ENCODE data around the gene USP26.
"Not testable (repeated sequence)": the region's sequence is repeated elsewhere in the genome, so short reads cannot be mapped to it uniquely, and the experiment has no call there.

Gene USP26

DNA sequence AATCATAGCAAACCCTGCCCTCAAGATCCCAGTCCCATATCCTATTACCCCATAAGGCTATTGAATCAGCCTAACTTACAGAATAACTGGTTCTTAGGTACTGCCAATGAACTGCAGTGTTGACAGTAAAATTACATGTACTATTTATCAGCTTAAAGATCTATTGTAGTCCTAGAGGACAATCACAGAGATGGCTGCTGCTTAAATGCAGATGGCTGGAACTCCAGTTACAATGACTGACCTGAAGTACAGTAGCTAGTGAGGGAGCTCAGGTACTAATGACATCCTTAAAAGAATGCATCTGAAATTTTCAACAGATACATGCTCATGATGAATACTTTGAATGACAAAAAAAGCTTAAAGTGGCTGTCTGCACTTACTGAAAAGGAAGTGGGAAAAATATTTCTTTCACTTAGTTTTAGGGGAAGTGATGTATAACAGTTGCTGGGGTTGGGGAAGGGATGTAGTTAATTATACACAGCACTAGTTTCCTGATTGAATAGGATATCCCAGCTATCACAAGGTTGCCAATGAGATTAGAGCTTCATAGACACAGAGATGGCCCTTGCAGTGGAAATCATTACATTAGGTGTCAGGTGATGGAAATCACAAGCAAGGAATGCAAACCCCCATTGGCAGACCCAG, 42.0 kb downstream of the USP26 start:
- no peak for DNase-seq (ENCODE audit: extremely low read depth, low read depth)
- TF ChIP-seq, protein P1, sequence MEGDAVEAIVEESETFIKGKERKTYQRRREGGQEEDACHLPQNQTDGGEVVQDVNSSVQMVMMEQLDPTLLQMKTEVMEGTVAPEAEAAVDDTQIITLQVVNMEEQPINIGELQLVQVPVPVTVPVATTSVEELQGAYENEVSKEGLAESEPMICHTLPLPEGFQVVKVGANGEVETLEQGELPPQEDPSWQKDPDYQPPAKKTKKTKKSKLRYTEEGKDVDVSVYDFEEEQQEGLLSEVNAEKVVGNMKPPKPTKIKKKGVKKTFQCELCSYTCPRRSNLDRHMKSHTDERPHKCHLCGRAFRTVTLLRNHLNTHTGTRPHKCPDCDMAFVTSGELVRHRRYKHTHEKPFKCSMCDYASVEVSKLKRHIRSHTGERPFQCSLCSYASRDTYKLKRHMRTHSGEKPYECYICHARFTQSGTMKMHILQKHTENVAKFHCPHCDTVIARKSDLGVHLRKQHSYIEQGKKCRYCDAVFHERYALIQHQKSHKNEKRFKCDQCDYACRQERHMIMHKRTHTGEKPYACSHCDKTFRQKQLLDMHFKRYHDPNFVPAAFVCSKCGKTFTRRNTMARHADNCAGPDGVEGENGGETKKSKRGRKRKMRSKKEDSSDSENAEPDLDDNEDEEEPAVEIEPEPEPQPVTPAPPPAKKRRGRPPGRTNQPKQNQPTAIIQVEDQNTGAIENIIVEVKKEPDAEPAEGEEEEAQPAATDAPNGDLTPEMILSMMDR (IDR thresholded peaks at IDR 0.05; ENCODE audit: low read depth, low read length) = no peak

DNA sequence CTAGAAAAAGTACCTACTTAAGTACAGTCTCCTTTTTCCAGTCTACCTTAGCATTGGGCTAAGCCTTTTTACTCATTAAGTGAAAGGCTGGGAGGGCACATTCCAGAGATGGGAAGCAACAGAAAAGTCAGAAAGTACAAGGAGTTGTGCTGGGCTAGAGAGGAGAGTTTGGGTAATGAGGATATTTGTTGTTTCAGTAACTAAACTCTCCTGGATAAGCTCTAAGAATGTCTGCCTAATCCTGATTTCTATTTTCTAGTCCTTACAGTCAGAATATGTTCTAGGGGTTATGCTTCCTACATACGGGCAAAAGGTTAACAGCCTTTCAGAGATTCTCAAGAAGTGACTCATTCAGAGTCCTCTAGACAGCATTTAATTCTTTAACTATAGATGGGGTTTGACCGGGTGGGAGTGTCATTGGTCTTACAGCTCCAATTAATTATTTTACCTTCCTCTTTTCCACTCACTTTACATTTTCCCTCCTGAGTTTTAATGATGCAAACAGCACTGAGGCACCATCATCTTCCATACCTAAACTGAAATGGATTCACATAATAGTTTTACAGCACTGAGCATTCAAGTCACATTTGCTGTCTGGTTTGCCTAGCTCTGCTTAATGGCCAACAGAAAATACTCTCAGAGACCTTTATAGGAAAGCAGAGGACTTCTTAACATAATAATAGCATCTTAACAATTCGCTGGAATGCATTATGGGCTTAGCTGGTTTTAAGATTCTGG, 42.9 kb downstream of the USP26 start:
- TF ChIP-seq, protein P1 (IDR thresholded peaks at IDR 0.05; ENCODE audit: low read depth, low read length) = no peak

DNA sequence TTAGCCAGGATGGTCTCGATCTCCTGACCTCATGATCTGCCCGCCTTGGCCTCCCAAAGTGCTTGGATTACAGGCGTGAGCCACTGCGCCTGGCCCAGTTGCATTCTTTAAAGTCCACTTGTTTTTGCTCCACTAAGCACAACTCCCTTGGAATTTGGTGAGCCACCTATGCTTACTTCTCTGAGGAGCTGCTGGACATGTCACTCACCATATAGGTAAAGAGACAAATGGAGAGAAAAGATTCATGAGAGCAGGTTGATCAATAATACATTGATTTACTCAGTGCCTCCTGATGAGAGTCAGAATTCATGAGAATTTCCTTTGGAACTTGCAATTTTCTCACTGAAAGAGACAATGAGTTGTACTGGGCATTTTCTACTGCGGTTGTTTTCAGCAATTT, 48.2 kb downstream of the USP26 start:
- no peak for DNase-seq (ENCODE audit: extremely low read depth, low read depth)
- TF ChIP-seq, protein P1 (IDR thresholded peaks at IDR 0.05; ENCODE audit: low read depth, low read length) = no peak

More for the DNA sequence above, 42.9 kb downstream of the USP26 start:
- DNase-seq (ENCODE audit: extremely low read depth, low read depth) = no peak

DNA sequence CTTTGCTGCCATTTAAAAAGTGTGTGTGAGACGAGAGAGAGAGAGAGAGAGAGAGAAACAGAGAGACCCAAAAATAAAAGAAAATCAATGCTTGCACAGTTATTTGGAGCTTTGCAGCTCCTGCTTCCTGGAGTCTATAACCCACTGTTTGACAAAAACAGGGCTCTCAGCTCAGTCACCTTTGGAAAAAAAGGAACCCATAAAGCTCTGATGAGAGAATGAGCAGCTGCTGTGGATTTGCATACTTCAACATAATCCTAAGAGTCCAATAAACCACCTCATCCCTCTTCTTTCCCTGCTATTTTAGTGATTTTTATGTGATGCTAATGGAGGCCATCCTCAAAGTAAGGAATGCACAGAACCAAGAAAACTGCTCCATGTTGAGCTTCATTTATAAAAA, 50.3 kb downstream of the USP26 start:
- DNase-seq (ENCODE audit: extremely low read depth, low read depth) = no peak
- TF ChIP-seq, protein P1 (IDR thresholded peaks at IDR 0.05; ENCODE audit: low read depth, low read length) = no peak

DNA sequence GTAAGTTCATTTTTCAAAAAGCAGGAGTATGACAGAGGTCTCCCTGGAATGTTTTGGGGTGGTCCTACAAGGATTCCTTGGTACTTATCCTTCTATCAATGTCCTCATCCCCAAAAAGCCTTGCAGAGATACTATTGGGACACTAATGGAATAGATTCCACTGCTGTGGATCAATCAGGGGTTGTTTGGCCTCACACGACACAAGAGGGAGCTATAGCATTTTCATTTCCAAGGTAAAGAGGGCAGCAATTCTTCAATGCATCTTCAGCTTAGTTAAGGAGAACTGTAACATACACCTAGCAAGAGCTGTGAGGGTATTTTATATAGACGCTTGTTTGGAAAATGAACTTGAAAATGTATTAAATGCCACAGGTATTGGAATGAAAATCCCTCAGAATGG, 50.9 kb downstream of the USP26 start:
- TF ChIP-seq, protein P1 (IDR thresholded peaks at IDR 0.05; ENCODE audit: low read depth, low read length) = no peak
- no peak for DNase-seq (ENCODE audit: extremely low read depth, low read depth)

DNA sequence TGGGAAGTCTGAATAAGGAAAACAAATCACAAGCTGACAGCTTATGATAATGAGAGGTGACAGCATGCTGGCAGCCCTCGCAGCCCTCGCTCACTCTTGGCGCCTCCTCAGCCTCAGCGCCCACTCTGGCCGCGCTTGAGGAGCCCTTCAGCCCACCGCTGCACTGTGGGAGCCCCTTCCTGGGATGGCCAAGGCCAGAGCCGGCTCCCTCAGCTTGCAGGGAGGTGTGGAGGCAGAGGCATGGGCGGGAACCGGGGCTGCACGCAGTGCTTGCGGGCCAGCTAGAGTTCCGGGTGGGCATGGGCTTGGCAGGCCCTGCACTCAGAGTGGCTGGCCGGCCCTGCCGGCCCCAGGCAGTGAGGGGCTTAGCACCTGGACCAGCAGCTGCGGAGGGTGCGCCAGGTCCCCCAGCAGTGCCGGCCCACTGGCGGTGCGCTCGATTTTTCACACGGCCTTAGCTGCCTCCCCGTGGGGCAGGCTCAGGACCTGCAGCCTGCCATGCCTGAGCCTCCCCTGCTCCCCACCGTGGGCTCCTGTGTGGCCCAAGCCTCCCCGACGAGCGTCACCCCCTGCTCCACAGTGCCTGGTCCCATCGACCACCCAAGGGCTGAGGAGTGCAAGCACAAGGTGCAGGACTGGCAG, 52.6 kb downstream of the USP26 start:
- DNase-seq (ENCODE audit: extremely low read depth, low read depth) = not testable (repeated sequence)

DNA sequence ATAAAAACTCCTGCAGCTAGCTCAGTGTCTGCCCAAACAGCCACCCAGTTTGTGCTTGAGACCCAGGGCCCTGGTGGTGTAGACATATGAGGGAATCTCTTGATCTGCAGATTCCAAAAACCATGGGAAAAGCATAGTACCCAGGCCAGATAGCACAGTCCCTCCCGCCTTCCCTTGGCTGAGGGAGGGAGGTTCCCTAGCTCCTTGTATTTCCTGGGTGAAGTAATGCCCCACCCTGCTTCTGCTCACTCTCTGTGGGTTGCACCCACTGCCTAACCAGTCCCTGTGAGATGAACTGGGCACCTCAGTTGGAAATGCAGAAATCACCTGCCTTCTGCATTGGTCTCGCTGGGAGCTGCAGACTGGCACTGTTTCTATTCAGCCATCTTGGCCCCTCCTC, 54.6 kb downstream of the USP26 start:
- DNase-seq (ENCODE audit: extremely low read depth, low read depth) = no peak
- TF ChIP-seq, protein P1 (IDR thresholded peaks at IDR 0.05; ENCODE audit: low read depth, low read length) = no peak
